ENCODE results near the gene XKR3. TPM values are rescaled to one million over a fixed set of nuclear protein-coding genes. Genes with fewer than 3 reads are reported as not detected.

XKR3 gene
- polyA plus RNA-seq, 4 donors: not detected

DNA sequence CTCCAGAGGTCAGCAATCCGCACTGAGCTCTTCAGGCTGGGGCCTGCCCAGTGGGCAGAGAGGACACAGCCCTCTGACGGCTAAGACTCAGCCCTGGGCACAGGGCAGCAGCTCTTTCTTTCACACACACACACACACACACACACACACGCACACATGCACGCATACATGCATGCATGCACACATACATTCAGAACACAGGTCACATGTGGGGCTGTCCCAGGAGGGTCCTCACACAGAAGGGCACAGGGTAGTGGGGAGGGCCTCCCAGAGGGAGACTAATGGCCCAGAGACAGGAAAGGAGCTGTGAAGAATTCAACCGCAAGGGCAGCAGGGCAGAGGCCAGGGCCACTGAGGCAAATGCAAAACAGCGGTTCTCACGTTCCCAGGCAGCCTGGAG lies 20.3 kb upstream of the XKR3 start:
- FAIRE-seq (no peak), DNase-seq (no peak)
- no peaks in the 10 kb centered on the region for H3K4me1 ChIP-seq (ENCODE audit: control insufficient read depth in 3 of 3, insufficient read depth in 2 of 3, low read depth in 1 of 3, low read length in 2 of 3)
- no peaks in the 10 kb centered on the region for H3K36me3 ChIP-seq (ENCODE audit: control insufficient read depth in 3 of 3, insufficient read depth in 2 of 3, low read depth in 1 of 3, low read length in 3 of 3)
- H3K27me3 ChIP-seq (ENCODE audit: control insufficient read depth in 3 of 3, insufficient read depth in 3 of 3, low read length in 3 of 3): no peaks in the 10 kb centered on the region
- 79 to 89% (median 80%) methylated on average over 6 to 7 of the region's 7 CpGs for WGBS, 3 donors
- peaks cover 0 to 19% of the 10 kb centered on the region in 2 donors for H3K9me3 ChIP-seq (ENCODE audit: control insufficient read depth in 2 of 2, insufficient read depth in 1 of 2, low read depth in 1 of 2, low read length in 1 of 2)
- no peak overlapping the region for H3K27ac ChIP-seq (ENCODE audit: low read depth in 1 of 3, low read length in 2 of 3)
- H3K4me3 ChIP-seq (ENCODE audit: low read depth in 1 of 3, low read length in 3 of 3): no peak overlapping the region

DNA sequence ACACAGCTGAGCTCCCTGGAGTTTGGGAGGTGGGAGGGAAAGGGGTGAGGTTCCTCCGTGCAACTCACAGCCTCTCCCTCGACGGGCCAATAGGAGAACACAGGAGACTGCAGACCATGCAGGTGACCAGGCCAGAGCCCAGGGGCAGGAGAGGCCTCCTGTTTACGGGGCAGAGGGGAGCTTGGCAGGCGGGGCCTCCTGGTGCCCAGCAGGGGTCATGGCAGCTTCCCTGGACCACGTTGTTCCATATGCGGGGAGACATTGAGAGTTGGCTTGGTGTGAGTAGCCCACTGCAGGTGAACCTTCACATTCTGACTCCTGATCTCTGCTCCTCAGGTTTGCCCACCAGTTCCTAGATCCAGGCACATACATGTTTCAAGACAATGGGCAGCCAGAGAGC lies 19.3 kb upstream of the XKR3 start:
- DNase-seq (no peak), FAIRE-seq (no peak)
- no peak overlapping the region for H3K27ac ChIP-seq (ENCODE audit: low read depth in 1 of 3, low read length in 2 of 3)
- no peaks in the 10 kb centered on the region for H3K36me3 ChIP-seq (ENCODE audit: control insufficient read depth in 3 of 3, insufficient read depth in 2 of 3, low read depth in 1 of 3, low read length in 3 of 3)
- no peaks in the 10 kb centered on the region for H3K27me3 ChIP-seq (ENCODE audit: control insufficient read depth in 3 of 3, insufficient read depth in 3 of 3, low read length in 3 of 3)
- WGBS, 3 donors: 81 to 86% (median 83%) methylated on average over 7 of the region's 7 CpGs
- no peak overlapping the region for H3K4me3 ChIP-seq (ENCODE audit: low read depth in 1 of 3, low read length in 3 of 3)
- peaks cover 0 to 19% of the 10 kb centered on the region in 2 donors for H3K9me3 ChIP-seq (ENCODE audit: control insufficient read depth in 2 of 2, insufficient read depth in 1 of 2, low read depth in 1 of 2, low read length in 1 of 2)
- no peaks in the 10 kb centered on the region for H3K4me1 ChIP-seq (ENCODE audit: control insufficient read depth in 3 of 3, insufficient read depth in 2 of 3, low read depth in 1 of 3, low read length in 2 of 3)

DNA sequence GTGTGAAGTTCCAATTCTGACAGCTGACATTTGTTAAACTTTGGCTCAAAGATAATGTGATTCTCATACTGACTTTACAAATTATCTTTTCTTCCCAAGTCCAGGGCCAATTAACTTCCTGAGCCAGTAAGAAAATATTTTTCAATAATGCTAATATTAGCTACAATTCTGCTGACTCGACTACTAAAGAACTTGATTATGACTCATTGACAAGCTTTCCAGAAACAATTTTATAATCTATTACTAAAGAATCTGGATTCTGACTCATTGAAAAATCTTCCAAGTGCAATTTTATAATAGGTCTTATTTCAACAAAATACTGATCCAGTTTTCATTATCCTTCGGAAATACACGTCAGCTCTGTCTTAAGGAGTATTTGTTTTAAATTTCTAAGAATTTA lies 12.9 kb upstream of the XKR3 start:
- FAIRE-seq: no peak
- Histone ChIP-seq H3K4me3 (ENCODE audit: low read depth in 1 of 3, low read length in 3 of 3) (no peak overlapping the region), H3K4me1 (ENCODE audit: control insufficient read depth in 3 of 3, insufficient read depth in 2 of 3, low read depth in 1 of 3, low read length in 2 of 3) (no peaks in the 10 kb centered on the region), H3K27ac (ENCODE audit: low read depth in 1 of 3, low read length in 2 of 3) (no peak overlapping the region), H3K9me3 (ENCODE audit: control insufficient read depth in 2 of 2, insufficient read depth in 1 of 2, low read depth in 1 of 2, low read length in 1 of 2) (no peaks in the 10 kb centered on the region), H3K27me3 (ENCODE audit: control insufficient read depth in 3 of 3, insufficient read depth in 3 of 3, low read length in 3 of 3) (no peaks in the 10 kb centered on the region), H3K36me3 (ENCODE audit: control insufficient read depth in 3 of 3, insufficient read depth in 2 of 3, low read depth in 1 of 3, low read length in 3 of 3) (no peaks in the 10 kb centered on the region)
- no peak for DNase-seq
- 77 to 91% (median 78%) methylated on average over 3 of the region's 3 CpGs for WGBS, 3 donors

DNA sequence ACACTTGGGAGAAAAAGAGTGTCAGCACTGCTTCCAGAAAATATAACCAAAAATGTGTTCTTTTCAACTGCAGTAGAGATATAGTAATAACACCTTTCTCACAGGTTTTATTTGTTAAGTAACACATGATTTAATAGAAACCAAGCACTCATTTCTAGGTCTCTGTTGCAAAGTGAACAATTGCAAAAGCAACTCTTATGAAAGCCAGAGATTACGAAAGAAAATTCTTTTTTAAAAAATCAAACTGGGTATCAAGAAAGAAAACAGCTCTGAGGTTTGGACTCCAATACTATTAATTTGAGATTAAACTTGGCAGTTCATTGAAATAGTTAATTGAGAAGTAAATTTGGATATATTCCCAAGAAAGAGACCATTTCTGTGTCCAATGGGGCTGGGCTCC lies 9.8 kb upstream of the XKR3 start:
- Histone ChIP-seq H3K4me3 (ENCODE audit: low read depth in 1 of 3, low read length in 3 of 3) (no peak overlapping the region), H3K36me3 (ENCODE audit: control insufficient read depth in 3 of 3, insufficient read depth in 2 of 3, low read depth in 1 of 3, low read length in 3 of 3) (no peaks in the 10 kb centered on the region), H3K4me1 (ENCODE audit: control insufficient read depth in 3 of 3, insufficient read depth in 2 of 3, low read depth in 1 of 3, low read length in 2 of 3) (no peaks in the 10 kb centered on the region), H3K27ac (ENCODE audit: low read depth in 1 of 3, low read length in 2 of 3) (no peak overlapping the region), H3K9me3 (ENCODE audit: control insufficient read depth in 2 of 2, insufficient read depth in 1 of 2, low read depth in 1 of 2, low read length in 1 of 2) (no peaks in the 10 kb centered on the region), H3K27me3 (ENCODE audit: control insufficient read depth in 3 of 3, insufficient read depth in 3 of 3, low read length in 3 of 3) (no peaks in the 10 kb centered on the region)
- WGBS, 3 donors: 86 to 90% (median 88%) methylated on average over 1 of the region's 1 CpG
- FAIRE-seq (no peak), DNase-seq (no peak)

DNA sequence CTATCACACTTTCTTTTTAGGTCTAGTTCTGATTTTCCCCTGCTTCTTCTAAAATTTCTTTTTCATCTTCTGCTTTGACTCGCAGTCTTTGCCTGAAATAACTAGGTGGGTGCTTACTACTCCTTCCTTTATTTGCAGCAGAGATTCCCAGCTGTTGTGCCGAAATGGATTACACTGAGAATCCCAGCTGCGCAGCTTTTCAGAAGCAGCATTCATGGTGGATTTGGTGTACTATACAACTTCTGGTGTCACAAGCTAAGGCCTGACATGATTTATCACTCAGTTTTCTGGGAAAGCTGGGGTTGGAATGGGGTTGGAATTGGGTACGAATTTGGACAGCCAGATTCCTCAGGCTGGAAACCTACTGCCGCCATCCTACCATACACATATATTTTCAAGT lies 6.0 kb upstream of the XKR3 start:
- FAIRE-seq: no peak

DNA sequence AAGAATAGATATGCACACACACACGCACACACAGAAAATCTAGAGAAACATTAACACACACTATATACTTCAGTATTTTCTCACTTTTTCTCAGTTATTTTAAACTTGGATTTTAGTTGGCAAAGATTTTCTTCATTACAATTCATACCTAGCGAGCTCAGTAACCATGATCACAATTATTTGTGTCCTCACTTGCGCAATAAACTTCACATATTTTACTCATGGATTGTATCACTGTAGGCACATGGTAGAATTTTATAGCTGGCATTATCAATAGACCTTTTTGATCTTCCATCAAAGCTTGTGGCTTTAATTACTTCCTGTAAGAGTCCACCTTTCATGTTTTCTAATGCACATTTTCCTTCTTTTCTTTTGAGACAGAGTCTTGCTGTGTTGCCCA lies 4.8 kb upstream of the XKR3 start:
- Histone ChIP-seq H3K27me3 (ENCODE audit: control insufficient read depth in 3 of 3, insufficient read depth in 3 of 3, low read length in 3 of 3) (no peaks in the 10 kb centered on the region), H3K9me3 (ENCODE audit: control insufficient read depth in 2 of 2, insufficient read depth in 1 of 2, low read depth in 1 of 2, low read length in 1 of 2) (no peaks in the 10 kb centered on the region), H3K4me3 (ENCODE audit: low read depth in 1 of 3, low read length in 3 of 3) (no peak overlapping the region), H3K27ac (ENCODE audit: low read depth in 1 of 3, low read length in 2 of 3) (no peak overlapping the region), H3K4me1 (ENCODE audit: control insufficient read depth in 3 of 3, insufficient read depth in 2 of 3, low read depth in 1 of 3, low read length in 2 of 3) (no peaks in the 10 kb centered on the region), H3K36me3 (ENCODE audit: control insufficient read depth in 3 of 3, insufficient read depth in 2 of 3, low read depth in 1 of 3, low read length in 3 of 3) (no peaks in the 10 kb centered on the region)
- WGBS, 3 donors: 85 to 91% (median 90%) methylated on average over 3 of the region's 3 CpGs
- FAIRE-seq: no peak
- no peak for DNase-seq

More for the DNA sequence above, 6.0 kb upstream of the XKR3 start:
- H3K27ac ChIP-seq (ENCODE audit: low read depth in 1 of 3, low read length in 2 of 3): no peak overlapping the region
- no peak overlapping the region for H3K4me3 ChIP-seq (ENCODE audit: low read depth in 1 of 3, low read length in 3 of 3)
- H3K36me3 ChIP-seq (ENCODE audit: control insufficient read depth in 3 of 3, insufficient read depth in 2 of 3, low read depth in 1 of 3, low read length in 3 of 3): no peaks in the 10 kb centered on the region
- H3K4me1 ChIP-seq (ENCODE audit: control insufficient read depth in 3 of 3, insufficient read depth in 2 of 3, low read depth in 1 of 3, low read length in 2 of 3): no peaks in the 10 kb centered on the region
- H3K9me3 ChIP-seq (ENCODE audit: control insufficient read depth in 2 of 2, insufficient read depth in 1 of 2, low read depth in 1 of 2, low read length in 1 of 2): no peaks in the 10 kb centered on the region
- 83 to 88% (median 87%) methylated on average over 5 of the region's 5 CpGs for WGBS, 3 donors
- H3K27me3 ChIP-seq (ENCODE audit: control insufficient read depth in 3 of 3, insufficient read depth in 3 of 3, low read length in 3 of 3): no peaks in the 10 kb centered on the region
- no peak for DNase-seq

DNA sequence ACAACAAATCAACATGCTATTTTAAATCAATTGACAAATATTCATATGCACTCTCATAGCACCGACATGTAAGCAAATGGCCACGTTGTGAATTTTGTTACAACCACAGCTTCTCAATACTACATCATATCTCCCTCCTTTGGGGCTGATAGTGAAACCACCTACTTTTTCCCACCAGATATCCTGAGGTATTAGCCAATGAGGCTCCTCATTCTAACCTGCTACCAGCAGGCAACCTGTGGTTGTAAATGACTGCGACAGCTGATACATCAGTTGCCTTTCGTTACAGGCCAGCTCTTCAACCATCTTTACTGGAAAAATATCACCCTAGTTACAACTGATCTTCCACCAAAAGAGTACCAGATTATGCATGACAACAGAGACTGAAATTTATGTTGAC lies 3.7 kb upstream of the XKR3 start:
- WGBS, 3 donors: 78 to 90% (median 84%) methylated on average over 4 of the region's 4 CpGs
- Histone ChIP-seq H3K27me3 (ENCODE audit: control insufficient read depth in 3 of 3, insufficient read depth in 3 of 3, low read length in 3 of 3) (no peaks in the 10 kb centered on the region), H3K4me3 (ENCODE audit: low read depth in 1 of 3, low read length in 3 of 3) (no peak overlapping the region), H3K27ac (ENCODE audit: low read depth in 1 of 3, low read length in 2 of 3) (no peak overlapping the region), H3K4me1 (ENCODE audit: control insufficient read depth in 3 of 3, insufficient read depth in 2 of 3, low read depth in 1 of 3, low read length in 2 of 3) (no peaks in the 10 kb centered on the region), H3K9me3 (ENCODE audit: control insufficient read depth in 2 of 2, insufficient read depth in 1 of 2, low read depth in 1 of 2, low read length in 1 of 2) (no peaks in the 10 kb centered on the region), H3K36me3 (ENCODE audit: control insufficient read depth in 3 of 3, insufficient read depth in 2 of 3, low read depth in 1 of 3, low read length in 3 of 3) (no peaks in the 10 kb centered on the region)
- FAIRE-seq: no peak
- DNase-seq: no peak

DNA sequence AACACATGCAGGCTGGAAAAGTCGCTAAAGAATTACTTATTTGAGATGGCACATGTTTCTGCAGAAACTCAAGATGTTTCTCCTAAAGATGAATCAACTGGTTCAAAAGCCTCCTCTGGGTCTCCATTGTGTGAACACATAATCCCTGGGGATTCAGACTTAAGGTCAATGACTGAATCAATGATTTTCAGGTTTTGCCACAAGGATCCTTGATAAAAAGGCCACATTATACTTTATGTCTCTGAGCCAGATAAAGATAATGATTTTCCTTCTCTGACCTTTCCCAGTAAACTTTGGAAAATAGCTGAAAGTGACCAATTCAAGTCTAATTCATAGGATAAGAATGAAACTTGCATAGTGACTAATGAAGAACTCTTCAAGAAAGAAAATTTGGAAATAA lies 2.3 kb upstream of the XKR3 start:
- no peaks in the 10 kb centered on the region for H3K27me3 ChIP-seq (ENCODE audit: control insufficient read depth in 3 of 3, insufficient read depth in 3 of 3, low read length in 3 of 3)
- no peak for FAIRE-seq
- DNase-seq: no peak
- no peaks in the 10 kb centered on the region for H3K4me1 ChIP-seq (ENCODE audit: control insufficient read depth in 3 of 3, insufficient read depth in 2 of 3, low read depth in 1 of 3, low read length in 2 of 3)
- H3K36me3 ChIP-seq (ENCODE audit: control insufficient read depth in 3 of 3, insufficient read depth in 2 of 3, low read depth in 1 of 3, low read length in 3 of 3): no peaks in the 10 kb centered on the region
- WGBS, 3 donors: 84 to 91% (median 87%) methylated on average over 1 of the region's 1 CpG
- H3K4me3 ChIP-seq (ENCODE audit: low read depth in 1 of 3, low read length in 3 of 3): no peak overlapping the region
- no peak overlapping the region for H3K27ac ChIP-seq (ENCODE audit: low read depth in 1 of 3, low read length in 2 of 3)
- no peaks in the 10 kb centered on the region for H3K9me3 ChIP-seq (ENCODE audit: control insufficient read depth in 2 of 2, insufficient read depth in 1 of 2, low read depth in 1 of 2, low read length in 1 of 2)

DNA sequence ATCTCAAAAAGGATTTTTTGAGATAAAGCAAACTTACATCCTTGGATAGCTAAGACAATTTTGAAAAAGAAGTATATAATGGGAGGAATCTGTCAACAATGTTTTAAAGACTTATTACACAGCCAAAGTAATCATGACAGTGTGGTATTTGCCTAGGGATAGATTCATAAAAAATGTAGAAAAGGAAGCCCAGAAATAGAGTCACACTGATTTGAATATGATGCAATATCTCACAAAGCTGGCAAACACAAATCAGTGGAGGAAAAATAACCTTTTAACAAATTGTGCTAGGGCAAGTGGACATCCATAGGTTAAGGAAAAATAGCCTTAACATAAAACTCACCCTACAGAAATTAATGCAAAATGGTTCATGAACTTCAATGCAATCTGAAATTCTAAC lies 6.0 kb downstream of the XKR3 start:
- Histone ChIP-seq H3K27me3 (ENCODE audit: control insufficient read depth in 3 of 3, insufficient read depth in 3 of 3, low read length in 3 of 3) (no peaks in the 10 kb centered on the region), H3K36me3 (ENCODE audit: control insufficient read depth in 3 of 3, insufficient read depth in 2 of 3, low read depth in 1 of 3, low read length in 3 of 3) (no peaks in the 10 kb centered on the region), H3K4me1 (ENCODE audit: control insufficient read depth in 3 of 3, insufficient read depth in 2 of 3, low read depth in 1 of 3, low read length in 2 of 3) (no peaks in the 10 kb centered on the region), H3K9me3 (ENCODE audit: control insufficient read depth in 2 of 2, insufficient read depth in 1 of 2, low read depth in 1 of 2, low read length in 1 of 2) (no peaks in the 10 kb centered on the region), H3K4me3 (ENCODE audit: low read depth in 1 of 3, low read length in 3 of 3) (no peak overlapping the region), H3K27ac (ENCODE audit: low read depth in 1 of 3, low read length in 2 of 3) (no peak overlapping the region)
- FAIRE-seq (no peak), DNase-seq (no peak)
